SK-N-SH treated with all-trans-retinoic acid at 6 μM for 48 hours (cell line): ENCODE data around the gene KIF6.

Experiments used
- ATAC-seq: fragments of 200-7000 bp; cut with Tn5 transposase; 3 replicates; pipeline ENCODE4 v1.9.1; 2020; ENCODE audit warnings: mild to moderate bottlenecking, moderate library complexity
- ARNTL ChIP-seq: fragments of 450-650 bp; formaldehyde crosslinking; IDR thresholded peaks from 2 replicates; pipeline ENCODE4 v1.5.0; 2020; ENCODE audit warnings: low read depth, mild to moderate bottlenecking, moderate library complexity, borderline replicate concordance
- BACH2 ChIP-seq: fragments of 250-450 bp; sonication (Bioruptor Pico); IDR thresholded peaks from 2 replicates; pipeline ENCODE4 v1.9.0; 2021; ENCODE audit warnings: mild to moderate bottlenecking, borderline replicate concordance
- CREB5 ChIP-seq: fragments of 250-450 bp; sonication (Bioruptor Pico); IDR thresholded peaks from 2 replicates; pipeline ENCODE4 v1.5.1; 2020; ENCODE audit warnings: low read depth, mild to moderate bottlenecking, moderate library complexity
- CSDC2 ChIP-seq: fragments of 250-450 bp; sonication (Bioruptor Pico); IDR thresholded peaks from 2 replicates; pipeline ENCODE4 v1.5.0; 2020; ENCODE audit warnings: mild to moderate bottlenecking, moderate library complexity
- CSRNP3 ChIP-seq: fragments of 250-450 bp; sonication (Bioruptor Pico); IDR thresholded peaks from 2 replicates; pipeline ENCODE4 v1.5.1; 2021; ENCODE audit warnings: mild to moderate bottlenecking, moderate library complexity
- ESRRG ChIP-seq: fragments of 250-450 bp; sonication (Bioruptor Pico); IDR thresholded peaks from 2 replicates; pipeline ENCODE4 v1.6.1; 2021; ENCODE audit warnings: mild to moderate bottlenecking
- GLIS3 ChIP-seq: fragments of 250-450 bp; sonication (Bioruptor Pico); IDR thresholded peaks from 2 replicates; pipeline ENCODE4 v1.5.0; 2020; ENCODE audit warnings: mild to moderate bottlenecking, moderate library complexity
- ISL1 ChIP-seq: fragments of 250-450 bp; sonication (Bioruptor Pico); IDR thresholded peaks from 2 replicates; pipeline ENCODE4 v2.1.2; 2022; ENCODE audit warnings: mild to moderate bottlenecking, moderate library complexity
- OSR1 ChIP-seq: fragments of 250-450 bp; sonication (Bioruptor Pico); IDR thresholded peaks from 2 replicates; pipeline ENCODE4 v1.8.0; 2022; ENCODE audit warnings: moderate library complexity, mild to moderate bottlenecking, inconsistent platforms
- PATZ1 ChIP-seq: fragments of 250-450 bp; sonication (Bioruptor Pico); IDR thresholded peaks from 2 replicates; pipeline ENCODE4 v1.8.0; 2020; ENCODE audit warnings: mild to moderate bottlenecking, moderate library complexity, borderline replicate concordance
- POU6F1 ChIP-seq: fragments of 250-450 bp; sonication (Bioruptor Pico); IDR thresholded peaks from 2 replicates; pipeline ENCODE4 v1.8.0; 2021; ENCODE audit warnings: low read depth, mild to moderate bottlenecking, moderate library complexity, borderline replicate concordance
- RARB ChIP-seq: fragments of 250-450 bp; sonication (Bioruptor Pico); IDR thresholded peaks from 2 replicates; pipeline ENCODE4 v1.8.0; 2021; ENCODE audit warnings: mild to moderate bottlenecking, moderate library complexity
- SNAI2 ChIP-seq: fragments of 250-450 bp; sonication (Bioruptor Pico); IDR thresholded peaks from 2 replicates; pipeline ENCODE4 v1.5.0; 2020; ENCODE audit warnings: mild to moderate bottlenecking, moderate library complexity
- TCF4 ChIP-seq: fragments of 250-450 bp; sonication (Bioruptor Pico); IDR thresholded peaks from 2 replicates; pipeline ENCODE4 v1.8.0; 2021; ENCODE audit warnings: mild to moderate bottlenecking, moderate library complexity, borderline replicate concordance
- TOX ChIP-seq: fragments of 250-450 bp; sonication (Bioruptor Pico); IDR thresholded peaks from 2 replicates; pipeline ENCODE4 v1.8.0; 2021; ENCODE audit warnings: mild to moderate bottlenecking, moderate library complexity, borderline replicate concordance
- TSHZ2 ChIP-seq: fragments of 250-450 bp; sonication (Bioruptor Pico); IDR thresholded peaks from 2 replicates; pipeline ENCODE4 v1.5.0; 2020; ENCODE audit warnings: mild to moderate bottlenecking, moderate library complexity
- ZC3H10 ChIP-seq: fragments of 250-450 bp; sonication (Bioruptor Pico); IDR thresholded peaks from 2 replicates; pipeline ENCODE4 v1.5.1; 2021; ENCODE audit warnings: mild to moderate bottlenecking, moderate library complexity
- ZFP30 ChIP-seq: fragments of 450-650 bp; formaldehyde crosslinking; IDR thresholded peaks from 2 replicates; pipeline ENCODE4 v1.5.0; 2022; ENCODE audit warnings: mild to moderate bottlenecking, moderate library complexity
- ZNF565 ChIP-seq: fragments of 450-650 bp; formaldehyde crosslinking; conservative IDR thresholded peaks from 2 replicates; pipeline ENCODE4 v1.5.0; 2020; ENCODE audit warnings: low read depth, mild to moderate bottlenecking, moderate library complexity
- ZNF70 ChIP-seq: fragments of 450-650 bp; formaldehyde crosslinking; IDR thresholded peaks from 2 replicates; pipeline ENCODE4 v1.5.0; 2020; ENCODE audit warnings: mild to moderate bottlenecking, moderate library complexity
- ZNF8 ChIP-seq: fragments of 450-650 bp; formaldehyde crosslinking; IDR thresholded peaks from 2 replicates; pipeline ENCODE4 v1.5.0; 2020; ENCODE audit warnings: mild to moderate bottlenecking, moderate library complexity

KIF6 gene

GRCh38 chr6:39411001-39411400 is 314.2 kb downstream of the KIF6 start:
- no peak for ATAC-seq
- TF ChIP-seq CSRNP3 (no peak), RARB (no peak), ARNTL (CRISPR knock-in tag) (no peak), BACH2 (CRISPR knock-in tag) (no peak), ZFP30 (CRISPR knock-in tag) (no peak), SNAI2 (CRISPR knock-in tag) (no peak), GLIS3 (no peak), ISL1 (CRISPR knock-in tag) (no peak), POU6F1 (CRISPR knock-in tag) (no peak), ZC3H10 (CRISPR knock-in tag) (no peak), CREB5 (CRISPR knock-in tag) (no peak), ESRRG (CRISPR knock-in tag) (no peak), TSHZ2 (CRISPR knock-in tag) (no peak), ZNF565 (no peak), OSR1 (CRISPR knock-in tag) (no peak), ZNF8 (CRISPR knock-in tag) (no peak)

GRCh38 chr6:39409889-39410288 is 315.3 kb downstream of the KIF6 start:
- ATAC-seq = no peak
- TF ChIP-seq TSHZ2 (CRISPR knock-in tag) (no peak), ZFP30 (CRISPR knock-in tag) (no peak), CREB5 (CRISPR knock-in tag) (no peak), GLIS3 (no peak), SNAI2 (CRISPR knock-in tag) (no peak), ESRRG (CRISPR knock-in tag) (no peak), CSDC2 (CRISPR knock-in tag) (no peak), ZNF565 (no peak), ISL1 (CRISPR knock-in tag) (no peak), ZC3H10 (CRISPR knock-in tag) (no peak), ZNF70 (CRISPR knock-in tag) (no peak), TOX (CRISPR knock-in tag) (no peak), ZNF8 (CRISPR knock-in tag) (no peak), TCF4 (no peak), PATZ1 (CRISPR knock-in tag) (no peak)
